Stimulated activated CD8-positive, alpha-beta memory T cell treated with anti-CD3 and anti-CD28 coated beads, Interleukin-7, amount 100 ng/mL, for 4 hours (primary cell): ENCODE data around the gene ITPRID1.
"Not testable (repeated sequence)": the region's sequence is repeated elsewhere in the genome, so short reads cannot be mapped to it uniquely, and the experiment has no call there.

Experiments used
- DNase-seq, 2 donors: peaks; one replicate each; pipeline ENCODE4 v3.0.0-alpha.2; 2020; ENCODE audit warnings: low read depth in 2 of 2

ITPRID1 gene

GRCh38 chr7:31513790-31514189, at the start of gene ITPRID1:
Gene ITPRID1, plus strand, starts transcription at chr7:31514090. Its CDS starts 38,935 bp downstream, at chr7:31553025.
- DNase-seq = no peak

GRCh38 chr7:31464601-31465000, 49.3 kb upstream of the ITPRID1 start:
- DNase-seq = no peak

GRCh38 chr7:31465285-31465684, 48.6 kb upstream of the ITPRID1 start:
- no peak for DNase-seq

DNA sequence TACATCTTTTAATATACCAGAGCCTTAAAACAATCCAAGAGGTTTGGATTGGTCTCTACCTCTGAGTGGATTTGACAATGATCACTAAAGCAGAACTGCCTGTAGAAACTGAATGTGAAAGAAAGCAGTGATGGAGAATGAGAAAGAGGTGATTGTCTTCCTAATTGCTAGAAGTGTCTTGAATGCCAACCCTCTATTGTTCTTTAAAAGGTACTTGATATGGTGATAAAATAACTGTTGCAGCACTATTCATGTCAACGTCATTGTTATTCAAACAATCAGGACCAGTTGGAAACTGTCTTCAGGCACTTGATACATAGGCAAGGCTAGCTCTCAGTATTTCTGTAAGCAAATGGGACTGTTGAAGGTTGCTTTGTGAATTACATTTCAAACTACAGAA, 47.9 kb upstream of the ITPRID1 start:
- DNase-seq = no peak

DNA sequence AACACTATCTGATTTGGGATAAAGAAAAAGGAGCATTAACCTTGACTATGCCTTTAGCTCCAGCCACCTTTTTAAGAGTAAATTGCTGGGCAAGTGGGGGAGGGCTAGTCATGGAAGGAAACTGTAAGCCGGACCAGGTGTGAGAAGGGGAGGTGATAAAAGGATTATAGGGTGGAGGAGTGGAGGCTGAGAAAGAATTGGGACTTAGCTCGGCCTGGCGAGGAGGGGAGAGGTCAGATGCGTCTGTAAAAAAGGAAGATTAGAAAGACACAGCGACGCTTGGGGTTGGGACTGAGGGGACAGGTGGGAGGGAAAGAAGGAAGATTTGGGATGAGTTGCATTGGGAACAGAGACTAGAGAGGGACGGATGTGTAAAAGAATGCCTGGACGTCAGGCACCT, 43.0 kb upstream of the ITPRID1 start:
- not testable (repeated sequence) for DNase-seq

GRCh38 chr7:31475368-31475767, 38.5 kb upstream of the ITPRID1 start:
- DNase-seq = no peak

DNA sequence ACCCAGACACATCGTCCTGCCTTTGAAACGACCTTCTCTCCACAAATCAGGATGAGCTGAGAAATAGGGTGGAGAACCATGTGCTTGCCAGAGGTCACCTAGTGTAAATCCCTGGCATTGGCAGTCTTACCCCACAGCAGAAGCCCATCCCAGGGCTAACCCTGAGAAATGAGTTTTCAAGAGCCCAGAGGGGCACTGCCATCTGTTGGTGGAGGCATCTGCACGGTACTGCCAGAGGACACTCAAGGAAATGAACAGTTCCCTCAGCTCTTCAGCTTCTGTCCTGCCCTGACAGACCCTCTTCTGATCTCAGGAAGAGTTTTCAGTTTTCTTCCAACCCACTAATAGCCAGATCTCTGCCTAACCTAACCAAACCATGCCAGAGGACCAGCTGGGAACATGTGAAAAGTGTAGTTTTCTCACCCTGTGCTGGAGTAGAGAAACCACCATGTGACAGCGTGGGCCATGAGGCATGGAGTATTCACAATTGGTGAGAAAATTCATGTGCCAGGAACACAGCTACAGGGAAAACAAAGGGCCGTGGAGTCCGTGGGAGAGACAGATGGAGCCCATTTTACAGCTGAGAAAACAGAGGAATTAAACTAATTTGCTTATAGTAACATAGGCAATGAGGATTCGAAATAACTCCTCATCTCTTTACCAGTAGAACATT, 37.7 kb upstream of the ITPRID1 start:
- DNase-seq = no peak

- no peak for DNase-seq
Measured at GRCh38 chr7:31476941-31477677, 36.8 kb upstream of the ITPRID1 start.

DNA sequence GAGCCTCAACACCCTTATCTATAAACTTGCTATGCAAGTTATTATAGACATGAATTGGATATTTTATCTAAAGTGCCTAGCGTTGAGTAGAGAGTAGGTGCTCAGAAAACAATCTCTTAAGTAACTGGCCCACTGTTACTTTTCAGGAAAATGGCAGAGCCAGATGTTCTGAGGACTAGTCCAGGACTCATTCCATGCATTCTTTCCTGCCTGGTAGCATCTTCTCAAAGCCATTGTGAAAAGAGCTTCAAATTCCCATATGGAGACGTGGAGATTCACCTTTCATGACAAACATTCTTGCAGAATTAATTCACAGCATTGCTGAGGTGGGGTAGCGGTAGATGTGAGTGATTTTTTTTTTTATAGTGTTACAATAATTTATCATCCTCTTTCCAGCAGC, 35.9 kb upstream of the ITPRID1 start:
- DNase-seq = no peak

- DNase-seq = no peak
Measured at GRCh38 chr7:31478721-31479120, 35.2 kb upstream of the ITPRID1 start.

DNA sequence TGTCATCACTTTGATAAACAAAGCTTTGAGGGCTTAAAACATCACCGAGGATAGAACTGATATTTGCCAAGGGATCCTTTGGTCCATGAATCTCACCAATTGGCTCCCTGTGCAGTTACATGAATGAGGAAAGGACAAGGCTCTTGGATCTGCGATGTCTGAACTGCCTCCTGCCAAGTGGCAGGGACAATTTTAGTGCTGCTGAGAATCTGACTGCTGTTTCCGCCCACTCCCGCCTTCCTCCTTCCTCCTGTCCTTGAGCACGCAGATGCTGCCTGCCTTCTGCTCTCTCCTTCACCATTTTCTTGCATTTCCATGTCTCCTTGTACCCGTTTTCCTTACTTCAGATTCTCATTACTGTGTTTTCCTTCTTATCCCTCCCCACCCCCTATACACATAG, 26.8 kb upstream of the ITPRID1 start:
- DNase-seq = no peak

GRCh38 chr7:31487476-31487875, 26.4 kb upstream of the ITPRID1 start:
- DNase-seq = no peak

DNA sequence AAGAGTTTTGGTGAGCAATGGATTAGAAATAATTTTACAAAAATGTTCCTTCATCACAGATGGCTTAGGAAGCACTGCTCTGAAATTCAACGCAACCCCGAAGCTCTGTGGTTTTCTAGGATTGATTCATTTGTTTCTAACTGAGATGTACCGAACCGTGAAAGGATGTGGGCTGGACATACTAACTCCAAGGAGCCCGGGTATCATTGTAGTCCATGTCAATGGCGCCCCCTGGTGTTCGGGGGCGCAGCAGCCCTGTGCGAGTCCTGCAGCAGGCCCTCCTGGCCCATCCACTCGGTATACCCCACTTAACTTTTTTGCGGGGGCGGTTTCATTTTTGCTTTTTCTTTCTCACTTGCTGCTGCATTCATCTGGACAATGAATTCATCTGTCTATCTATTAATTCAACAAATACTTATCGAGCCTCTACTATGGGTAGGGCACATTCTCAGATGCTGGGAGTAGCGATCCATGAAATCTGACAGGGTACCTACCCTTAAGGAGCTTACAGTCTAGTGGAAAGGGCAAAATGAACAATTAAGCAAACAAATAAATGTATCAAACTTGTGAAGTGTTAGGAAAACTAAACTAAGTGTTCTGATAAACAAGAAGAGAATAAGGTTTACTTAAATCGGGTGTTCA, 25.2 kb upstream of the ITPRID1 start:
- DNase-seq = no peak

- DNase-seq = no peak
Measured at GRCh38 chr7:31490796-31491314, 23.0 kb upstream of the ITPRID1 start.

DNA sequence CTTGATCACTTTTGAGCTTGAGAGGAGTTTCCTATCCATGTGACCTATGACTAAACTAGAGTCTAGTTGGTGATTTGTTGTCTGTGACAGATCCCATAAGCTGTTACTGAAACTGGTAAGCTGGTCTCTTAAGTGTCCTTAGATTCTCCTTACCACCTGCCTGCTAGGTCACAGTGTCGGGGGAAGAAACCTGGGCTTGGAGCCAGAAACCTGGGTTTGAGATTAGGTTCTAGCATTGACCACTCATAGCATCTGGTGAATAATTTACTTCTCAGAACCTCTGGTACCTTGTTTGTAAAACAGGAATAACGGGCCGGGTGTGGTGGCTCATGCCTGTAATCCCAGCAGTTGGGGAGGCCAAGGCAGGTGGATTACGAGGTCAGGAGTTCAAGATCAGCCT, 21.8 kb upstream of the ITPRID1 start:
- DNase-seq = no peak

DNA sequence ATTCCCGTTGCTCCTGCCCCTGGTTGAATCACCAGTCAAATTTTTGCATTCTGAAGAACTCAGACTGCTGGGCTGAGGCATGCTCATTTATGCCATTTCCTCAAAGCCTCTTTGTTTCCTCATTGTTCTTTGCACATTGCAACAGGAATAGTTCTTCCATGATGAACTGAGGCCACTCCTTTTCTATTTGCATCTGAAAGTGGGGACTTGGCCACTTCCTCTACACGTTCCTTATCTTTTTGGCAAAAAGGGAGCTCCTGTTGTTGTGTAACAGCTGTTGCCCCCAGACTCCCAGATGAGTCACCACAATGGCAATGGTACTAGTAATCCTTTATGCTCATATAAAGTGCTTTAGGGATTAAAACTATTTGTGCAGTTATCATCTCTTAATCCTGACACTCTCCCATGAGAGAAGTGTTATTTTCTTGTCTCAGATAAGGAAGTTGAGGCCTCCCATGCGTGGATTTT, 20.1 kb upstream of the ITPRID1 start:
- no peak for DNase-seq

- DNase-seq = no peak
Measured at GRCh38 chr7:31494421-31494820, 19.5 kb upstream of the ITPRID1 start.

DNA sequence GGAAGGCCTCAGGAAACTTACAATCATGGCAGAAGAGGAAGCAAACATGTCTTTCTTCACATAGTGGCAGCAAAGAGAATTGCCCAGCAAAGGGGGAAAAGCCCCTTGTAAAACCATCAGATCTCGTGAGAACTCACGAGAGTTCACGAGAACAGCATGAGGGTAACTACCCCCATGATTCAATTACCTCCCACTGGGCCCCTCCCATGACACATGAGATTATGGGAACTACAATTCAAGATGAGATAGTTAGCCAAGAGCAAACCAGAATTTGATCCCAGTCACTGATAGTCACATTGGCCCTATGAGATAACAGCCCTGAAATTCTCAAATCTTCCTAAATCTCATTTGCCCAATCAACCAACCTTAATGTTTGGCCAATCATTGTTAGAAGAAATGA, 18.2 kb upstream of the ITPRID1 start:
- no peak for DNase-seq

DNA sequence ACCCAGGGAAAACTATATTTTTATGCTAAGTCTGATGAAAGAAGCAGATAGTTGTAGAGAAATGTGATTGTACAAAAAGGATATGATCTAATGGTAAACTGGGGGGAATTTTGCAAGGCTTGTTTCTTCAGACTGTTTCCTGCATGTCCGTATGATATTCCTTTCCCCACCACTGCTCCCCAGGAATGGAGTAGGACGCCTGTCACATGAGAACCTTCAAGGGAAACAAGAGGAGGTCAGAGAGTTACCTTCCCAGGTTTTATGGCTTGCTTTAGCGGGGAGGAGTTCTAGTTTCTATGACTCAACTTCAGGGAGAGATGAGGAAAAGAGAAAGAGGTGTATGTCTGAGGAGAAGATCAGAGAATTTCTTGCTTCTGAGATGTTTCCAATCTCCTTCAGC, 16.4 kb upstream of the ITPRID1 start:
- no peak for DNase-seq

GRCh38 chr7:31500656-31501055, 13.2 kb upstream of the ITPRID1 start:
- DNase-seq = no peak

GRCh38 chr7:31508823-31509222, 5.1 kb upstream of the ITPRID1 start:
- DNase-seq = no peak

GRCh38 chr7:31512166-31512565, 1.7 kb upstream of the ITPRID1 start:
- DNase-seq = no peak
